Ascending aorta (tissue), 2 donors: ENCODE results near the gene RBM20. TPM values are rescaled to one million over a fixed set of nuclear protein-coding genes. Genes with fewer than 3 reads are reported as not detected.
A peak's percentile ranks its signal among the peaks of the same experiment; 100 is the strongest.

ENCODE experiments used
- DNase-seq, 2 donors: peaks; one replicate each; pipeline ENCODE4 v3.0.0-alpha.2; 2019; ENCODE audit warnings: low spot score in 2 of 2
- H3K27ac ChIP-seq, 2 donors: fragments of 200-600 bp; sonication (generic); one replicate each; pipeline ENCODE4 v1.5.1; 2016 to 2017; ENCODE audit warnings: mild to moderate bottlenecking in 1 of 2
- H3K27me3 ChIP-seq: fragments of 200-600 bp; sonication (generic); one replicate; pipeline ENCODE4 v1.5.1; 2017
- H3K36me3 ChIP-seq, 2 donors: fragments of 200-600 bp; sonication (generic); one replicate each; pipeline ENCODE4 v1.5.1; 2016
- H3K4me1 ChIP-seq, 2 donors: fragments of 200-600 bp; sonication (generic); one replicate each; pipeline ENCODE4 v1.5.1; 2016 to 2017; ENCODE audit warnings: mild to moderate bottlenecking in 1 of 2
- H3K4me3 ChIP-seq, 2 donors: fragments of 200-600 bp; sonication (generic); one replicate each; pipeline ENCODE4 v1.5.1; 2016 to 2017; ENCODE audit warnings: mild to moderate bottlenecking in 1 of 2
- H3K9me3 ChIP-seq, 2 donors: fragments of 200-600 bp; sonication (generic); one replicate each; pipeline ENCODE4 v1.5.1; 2016
- intact Hi-C: fragments of 100-400 bp; cut with DNase I; formaldehyde crosslinking; loops from one replicate; pipeline ENCODE4 v1.15.1; 2023
- total RNA-seq: library from RNA; depleted of rRNA; stranded (reverse); fragments of >200 nt; gene quantifications from one replicate; pipeline ENCODE4 v1.1.0, GENCODE V29; 2016
- TF ChIP-seq, protein P1 (sequence below), 3 experiments: fragments of 200-600 bp in 2 of 3; fragments of 450-650 bp in 1 of 3; sonication (generic) in 2 of 3; IDR thresholded peaks; one replicate each; pipeline ENCODE4 v1.5.1; 2016 to 2019; ENCODE audit warnings: antibody characterized with exemption in 3 of 3, mild to moderate bottlenecking in 1 of 3, moderate library complexity in 1 of 3

RBM20 gene
- total RNA-seq, 1 donor from 2014 or later = 4.8 TPM

DNA sequence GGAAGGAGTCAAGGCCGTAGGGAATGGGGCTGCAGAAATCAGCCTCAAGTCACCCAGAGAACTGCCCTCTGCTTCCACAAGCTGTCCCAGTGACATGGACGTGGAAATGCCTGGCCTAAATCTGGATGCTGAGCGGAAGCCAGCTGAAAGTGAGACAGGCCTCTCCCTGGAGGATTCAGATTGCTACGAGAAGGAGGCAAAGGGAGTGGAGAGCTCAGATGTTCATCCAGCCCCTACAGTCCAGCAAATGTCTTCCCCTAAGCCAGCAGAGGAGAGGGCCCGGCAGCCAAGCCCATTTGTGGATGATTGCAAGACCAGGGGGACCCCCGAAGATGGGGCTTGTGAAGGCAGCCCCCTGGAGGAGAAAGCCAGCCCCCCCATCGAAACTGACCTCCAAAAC is 177.4 kb downstream of the RBM20 start:
- intact Hi-C loops = loop anchor here (2.0 kb wide), 1 partner anchor 51 kb away; no protein-coding TSS in a partner anchor
- H3K27ac ChIP-seq = peak overlapping the region; percentile 86 to 91
- H3K4me1 ChIP-seq = peaks cover 33 to 58% of the 10 kb centered on the region in 2 donors
- H3K4me3 ChIP-seq = no peak overlapping the region
- DNase-seq = peak; percentile 40 to 88
- TF ChIP-seq, protein P1, sequence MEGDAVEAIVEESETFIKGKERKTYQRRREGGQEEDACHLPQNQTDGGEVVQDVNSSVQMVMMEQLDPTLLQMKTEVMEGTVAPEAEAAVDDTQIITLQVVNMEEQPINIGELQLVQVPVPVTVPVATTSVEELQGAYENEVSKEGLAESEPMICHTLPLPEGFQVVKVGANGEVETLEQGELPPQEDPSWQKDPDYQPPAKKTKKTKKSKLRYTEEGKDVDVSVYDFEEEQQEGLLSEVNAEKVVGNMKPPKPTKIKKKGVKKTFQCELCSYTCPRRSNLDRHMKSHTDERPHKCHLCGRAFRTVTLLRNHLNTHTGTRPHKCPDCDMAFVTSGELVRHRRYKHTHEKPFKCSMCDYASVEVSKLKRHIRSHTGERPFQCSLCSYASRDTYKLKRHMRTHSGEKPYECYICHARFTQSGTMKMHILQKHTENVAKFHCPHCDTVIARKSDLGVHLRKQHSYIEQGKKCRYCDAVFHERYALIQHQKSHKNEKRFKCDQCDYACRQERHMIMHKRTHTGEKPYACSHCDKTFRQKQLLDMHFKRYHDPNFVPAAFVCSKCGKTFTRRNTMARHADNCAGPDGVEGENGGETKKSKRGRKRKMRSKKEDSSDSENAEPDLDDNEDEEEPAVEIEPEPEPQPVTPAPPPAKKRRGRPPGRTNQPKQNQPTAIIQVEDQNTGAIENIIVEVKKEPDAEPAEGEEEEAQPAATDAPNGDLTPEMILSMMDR (IDR thresholded peaks at IDR 0.05) = no peak
- H3K36me3 ChIP-seq = no peaks in the 10 kb centered on the region
- H3K27me3 ChIP-seq = no peaks in the 10 kb centered on the region
- H3K9me3 ChIP-seq = no peaks in the 10 kb centered on the region

DNA sequence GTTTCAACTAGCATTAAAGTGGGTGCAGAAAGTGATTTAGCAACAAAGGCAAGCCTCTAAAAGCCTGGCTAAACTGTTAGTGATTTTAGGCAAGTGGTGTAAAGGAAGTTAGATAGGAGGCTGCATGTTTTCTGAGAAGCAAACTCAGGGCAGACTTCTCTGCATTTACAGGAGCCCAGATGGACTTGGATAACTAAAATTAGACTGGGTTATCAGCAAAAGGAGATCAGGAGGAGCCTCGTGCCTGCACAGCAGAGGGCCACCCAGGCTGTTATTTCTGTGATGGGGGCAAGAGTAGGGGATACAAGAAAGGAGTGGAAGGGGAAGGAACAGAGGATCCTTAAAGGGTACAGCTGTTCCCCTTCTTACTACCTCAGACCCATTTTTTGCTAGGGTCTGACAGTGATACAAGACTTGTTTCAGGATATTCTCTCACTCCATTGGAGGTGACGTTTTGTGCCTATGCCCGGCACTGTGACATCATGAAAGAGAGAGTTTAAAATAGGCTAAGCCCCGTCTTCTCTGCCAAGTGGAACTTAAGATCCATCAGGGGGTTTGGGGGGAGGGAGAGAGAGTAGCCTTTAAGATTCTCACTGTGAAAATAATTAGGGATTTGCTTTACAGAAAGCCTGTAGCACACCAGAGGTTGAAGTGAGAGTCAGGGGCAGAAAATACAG is 178.0 kb downstream of the RBM20 start:
- H3K27me3 ChIP-seq = no peaks in the 10 kb centered on the region
- peaks cover 33 to 61% of the 10 kb centered on the region in 2 donors for H3K4me1 ChIP-seq
- no peak overlapping the region for H3K4me3 ChIP-seq
- H3K27ac ChIP-seq = peak overlapping the region; percentile 86 to 91
- no peaks in the 10 kb centered on the region for H3K36me3 ChIP-seq
- no peaks in the 10 kb centered on the region for H3K9me3 ChIP-seq
- TF ChIP-seq, protein P1 (IDR thresholded peaks at IDR 0.05) = no peak
- intact Hi-C loops = no loop called here
- no peak for DNase-seq

DNA sequence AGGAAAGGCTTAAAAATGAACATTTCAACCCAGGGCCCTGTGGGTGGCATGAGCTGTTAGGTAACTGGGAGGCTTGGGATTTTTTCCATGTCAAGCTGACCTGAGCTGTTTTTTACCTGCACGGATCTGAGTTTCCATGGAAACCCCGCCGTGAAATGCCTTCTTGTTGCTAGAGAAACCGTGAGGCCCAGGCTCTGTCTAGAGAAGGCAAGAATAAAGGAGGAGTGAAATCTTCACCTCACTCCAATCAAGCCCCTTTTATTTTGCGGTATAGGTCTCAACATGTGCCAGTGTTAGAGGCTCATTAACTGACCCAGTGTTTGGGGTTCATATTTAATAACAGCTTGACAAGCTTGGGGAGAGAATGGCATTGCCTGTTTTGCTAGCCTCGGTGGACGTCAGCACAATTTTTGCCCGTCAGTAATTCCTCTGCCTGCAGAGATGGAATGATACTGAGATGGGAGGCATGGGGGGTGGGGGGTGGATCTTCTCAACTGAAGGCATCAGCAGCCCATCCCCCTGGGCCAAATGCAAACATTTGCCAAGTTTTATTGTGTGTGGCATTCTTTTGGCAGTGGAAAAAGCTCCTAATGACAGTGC is 178.7 kb downstream of the RBM20 start:
- TF ChIP-seq, protein P1 (IDR thresholded peaks at IDR 0.05) = no peak
- no peaks in the 10 kb centered on the region for H3K27me3 ChIP-seq
- H3K4me3 ChIP-seq = no peak overlapping the region
- DNase-seq = peak in 1 of 2 donors; percentile 61
- H3K36me3 ChIP-seq = no peaks in the 10 kb centered on the region
- H3K9me3 ChIP-seq = no peaks in the 10 kb centered on the region
- peak overlapping the region; percentile 86 to 91 for H3K27ac ChIP-seq
- peaks cover 33 to 64% of the 10 kb centered on the region in 2 donors for H3K4me1 ChIP-seq
- intact Hi-C loops = no loop called here

DNA sequence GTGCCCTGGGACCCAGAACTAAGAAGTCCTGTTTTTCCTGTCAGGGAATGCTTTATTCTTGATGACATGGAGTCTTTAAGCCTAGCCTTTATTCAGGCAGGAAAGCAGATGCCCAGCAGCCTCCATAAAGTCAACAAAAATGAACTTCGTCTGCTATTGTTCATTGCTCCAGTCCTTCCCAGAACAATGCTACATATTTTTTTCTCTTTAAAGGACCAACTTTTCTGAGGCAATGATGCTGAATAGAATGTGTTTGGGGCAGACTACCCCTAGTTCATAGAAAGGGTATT is 180.0 kb downstream of the RBM20 start:
- Histone ChIP-seq H3K27ac (peak overlapping the region; percentile 86 to 91), H3K27me3 (no peaks in the 10 kb centered on the region), H3K4me1 (peaks cover 32 to 64% of the 10 kb centered on the region in 2 donors), H3K36me3 (no peaks in the 10 kb centered on the region), H3K4me3 (no peak overlapping the region), H3K9me3 (no peaks in the 10 kb centered on the region)
- TF ChIP-seq, protein P1 (IDR thresholded peaks at IDR 0.05) = no peak
- intact Hi-C loops = no loop called here
- no peak for DNase-seq

DNA sequence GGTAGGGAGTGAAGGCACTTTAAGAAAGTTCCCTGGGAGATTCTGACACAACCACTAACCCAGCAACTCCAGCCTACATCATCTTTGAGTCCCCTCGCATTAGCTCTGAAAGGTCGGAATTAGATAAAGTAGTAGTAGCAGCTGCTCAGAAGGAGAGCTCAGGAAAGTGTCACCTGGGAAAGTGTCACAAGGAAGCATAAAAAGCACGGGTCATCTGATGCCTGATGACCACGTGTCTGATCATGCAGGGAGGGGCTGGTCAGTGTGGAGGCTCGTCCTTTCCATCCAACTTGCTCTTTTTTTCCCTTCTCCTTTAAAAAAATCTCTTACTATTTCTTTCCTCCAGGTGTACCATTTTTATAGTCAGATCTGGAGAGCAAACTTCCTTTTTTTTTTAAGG is 180.5 kb downstream of the RBM20 start:
- TF ChIP-seq, protein P1 (IDR thresholded peaks at IDR 0.05) = no peak
- Histone ChIP-seq H3K36me3 (no peaks in the 10 kb centered on the region), H3K27ac (peak overlapping the region; percentile 86 to 91), H3K4me3 (no peak overlapping the region), H3K9me3 (no peaks in the 10 kb centered on the region), H3K27me3 (no peaks in the 10 kb centered on the region), H3K4me1 (peaks cover 29 to 58% of the 10 kb centered on the region in 2 donors)
- intact Hi-C loops = no loop called here
- no peak for DNase-seq
